HG03520 (cell line): ENCODE results near the gene FKBP14.
"Not testable (repeated sequence)": the region's sequence is repeated elsewhere in the genome, so short reads cannot be mapped to it uniquely, and the experiment has no call there.

Experiments used
- ATAC-seq: cut with Tn5 transposase; IDR thresholded peaks from one replicate; pipeline ENCODE4 v1.9.1; 2021; ENCODE audit warnings: mild to moderate bottlenecking, moderate library complexity; ENCODE audit not compliant: unreplicated experiment

FKBP14 gene

GRCh38 chr7:30026229-30027064 is at the start of gene FKBP14:
FKBP14 (minus strand) TSS chr7:30026702; CDS start chr7:30026508, 194 bp downstream.
- peak; percentile 70 for ATAC-seq

DNA sequence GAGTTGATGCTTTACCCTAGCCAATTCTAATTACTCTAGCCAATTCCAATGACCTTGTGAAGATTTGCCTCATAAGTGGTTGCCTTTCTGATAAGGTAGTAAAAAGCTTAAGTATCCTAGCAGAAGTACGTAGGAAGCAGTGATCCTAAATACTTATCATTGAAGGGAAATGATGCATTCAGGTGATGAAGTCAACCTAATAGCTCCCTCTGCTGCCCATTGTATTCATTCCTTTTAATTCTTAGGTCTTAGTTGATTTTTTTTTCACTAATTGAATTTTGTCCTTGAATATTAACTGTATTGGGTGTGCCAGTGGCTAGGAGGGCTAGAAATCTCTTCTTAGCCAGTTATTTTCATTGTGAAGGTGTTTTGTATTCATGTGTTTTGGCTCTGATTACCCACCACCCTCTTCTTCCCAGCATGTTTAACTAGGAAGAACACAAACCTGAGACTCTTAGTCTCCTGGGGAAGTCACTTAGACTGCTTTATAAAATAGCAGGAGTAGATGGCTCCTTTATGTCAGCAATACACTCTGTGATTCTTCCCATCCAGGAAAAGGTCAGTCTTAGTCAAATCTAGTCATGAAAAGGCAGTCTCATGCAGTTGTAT is 48.0 kb upstream of the FKBP14 start:
- ATAC-seq = no peak

DNA sequence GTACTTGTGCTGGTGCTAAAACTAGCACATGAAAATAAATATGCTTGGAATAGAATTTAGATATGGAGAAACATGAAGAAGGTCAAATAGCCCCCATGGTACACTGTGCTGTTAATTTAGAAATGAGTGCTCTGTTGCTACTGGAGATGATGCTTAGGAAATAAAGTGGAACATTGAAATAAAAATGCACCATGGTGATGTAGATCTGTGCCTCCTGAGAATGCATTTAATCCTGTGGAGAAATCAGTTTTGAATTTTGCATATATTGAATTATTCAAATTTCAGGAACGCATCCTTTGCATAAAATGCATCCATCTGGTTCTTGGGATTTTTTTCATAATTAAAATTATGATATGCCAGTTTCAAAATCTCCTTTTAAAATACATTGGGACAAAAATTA is 46.2 kb upstream of the FKBP14 start:
- ATAC-seq = no peak

DNA sequence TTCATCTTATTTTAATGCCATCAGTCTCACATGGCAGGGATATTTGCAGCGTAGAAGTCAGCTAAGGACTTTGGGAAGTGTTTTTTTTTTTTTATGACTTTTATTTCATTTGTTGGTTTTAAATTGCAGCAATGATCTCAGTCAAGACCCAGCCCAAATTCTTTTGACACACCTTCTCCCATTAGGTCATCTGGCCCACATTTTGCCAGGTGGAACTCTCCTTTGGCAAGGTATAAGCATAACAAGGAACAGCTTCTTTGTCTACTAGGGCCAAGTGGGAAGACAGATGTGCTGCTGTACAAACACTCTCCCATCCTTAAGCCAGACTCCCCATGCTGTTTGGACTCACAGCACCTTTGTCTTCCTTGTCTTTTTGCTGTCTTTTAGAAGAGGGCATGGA is 43.5 kb upstream of the FKBP14 start:
- no peak for ATAC-seq

DNA sequence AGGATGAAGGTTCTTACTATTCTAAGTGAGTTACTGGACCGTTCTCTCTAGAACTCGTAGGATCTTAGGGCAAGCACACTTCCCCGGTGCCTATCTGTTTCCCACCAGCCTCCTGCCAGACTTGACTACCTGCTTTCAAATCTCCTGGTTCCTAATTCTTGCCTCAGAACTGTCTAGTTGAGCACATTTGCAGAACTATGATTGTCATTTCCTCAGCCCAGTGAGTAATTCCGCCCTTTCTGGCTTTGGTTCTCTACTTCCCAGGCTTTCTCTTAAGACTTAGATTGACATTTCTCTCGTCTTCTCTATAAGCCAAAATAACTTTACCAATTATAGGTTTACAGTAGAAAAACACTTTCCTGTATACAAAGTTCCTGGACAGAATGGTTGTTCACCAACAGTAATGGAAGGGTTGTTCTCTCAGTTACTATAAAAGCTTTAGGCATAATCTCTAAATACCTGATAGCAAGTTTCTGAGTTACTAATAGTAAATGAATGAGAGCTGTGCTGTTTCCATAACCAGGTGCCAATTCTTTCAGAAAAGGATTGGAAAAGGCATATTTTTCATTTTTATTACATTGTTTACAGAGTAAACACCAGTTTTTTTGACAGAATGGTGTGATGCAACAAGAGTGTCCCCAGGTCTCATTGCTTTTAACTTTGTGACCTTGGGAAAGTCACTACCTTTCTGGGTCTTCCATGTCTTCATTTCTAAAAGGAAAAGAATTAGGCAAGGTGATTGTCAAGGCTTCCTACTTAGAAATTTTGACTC is 42.8 kb upstream of the FKBP14 start:
- no peak for ATAC-seq

- ATAC-seq = no peak
Measured at GRCh38 chr7:30068117-30068516, 41.6 kb upstream of the FKBP14 start.

DNA sequence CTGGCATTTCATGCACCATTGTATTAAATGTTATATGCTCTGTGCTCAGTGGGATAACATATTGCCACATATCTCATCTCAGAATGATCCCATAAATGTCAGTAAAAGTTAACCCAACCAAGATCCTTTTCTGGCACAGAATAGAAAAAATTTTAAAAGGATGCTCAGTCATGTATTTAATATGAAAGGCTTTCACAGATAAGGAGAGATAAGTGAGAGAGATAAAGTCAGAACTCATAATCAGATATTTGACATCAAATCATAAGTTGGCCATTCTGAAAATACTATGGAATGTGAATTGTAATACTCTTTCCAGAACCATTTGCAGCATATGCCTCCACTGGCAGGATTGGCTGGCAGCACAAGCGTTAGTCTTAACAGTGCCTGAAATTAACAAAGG is 40.2 kb upstream of the FKBP14 start:
- no peak for ATAC-seq

- no peak for ATAC-seq
Measured at GRCh38 chr7:30065746-30066145, 39.2 kb upstream of the FKBP14 start.

DNA sequence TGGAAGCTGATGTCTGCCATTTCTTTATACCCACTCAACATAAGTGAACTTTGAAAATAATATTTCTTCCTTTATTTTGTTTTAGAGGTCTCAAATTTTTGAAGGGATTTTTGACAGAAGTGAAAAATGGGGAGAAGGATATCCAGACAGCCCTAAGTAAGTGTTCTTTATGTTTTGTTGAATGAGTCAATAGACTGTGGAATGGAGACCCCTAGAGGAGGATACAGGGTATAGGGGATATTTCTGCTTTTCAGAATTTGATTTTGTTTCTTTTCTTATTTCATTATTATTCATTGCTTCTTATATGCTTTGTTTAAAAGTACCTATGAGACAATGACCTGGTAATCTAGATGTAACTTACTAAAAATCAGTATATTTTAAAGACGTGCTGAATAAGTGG is 36.1 kb upstream of the FKBP14 start:
- ATAC-seq = no peak

GRCh38 chr7:30061786-30062185 is 35.3 kb upstream of the FKBP14 start:
- ATAC-seq = not testable (repeated sequence)

DNA sequence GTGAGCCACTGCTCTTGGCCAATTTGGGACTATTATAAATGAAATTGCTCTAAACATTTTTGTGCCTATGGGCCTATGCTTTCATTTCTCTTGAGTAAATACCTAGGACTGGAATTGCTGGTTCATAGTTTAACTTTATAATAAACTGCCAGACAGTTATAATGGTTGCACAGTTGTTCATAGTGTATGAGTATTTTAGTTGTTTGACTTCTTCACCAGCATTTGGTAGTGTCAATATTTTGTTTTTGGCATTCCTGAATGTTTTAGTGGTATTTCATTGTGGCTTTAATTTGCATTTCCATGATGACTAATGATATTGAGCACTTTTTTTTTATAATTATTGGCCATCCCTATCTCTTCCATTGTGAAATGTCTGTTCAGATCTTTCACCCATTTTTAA is 31.2 kb upstream of the FKBP14 start:
- ATAC-seq = no peak

DNA sequence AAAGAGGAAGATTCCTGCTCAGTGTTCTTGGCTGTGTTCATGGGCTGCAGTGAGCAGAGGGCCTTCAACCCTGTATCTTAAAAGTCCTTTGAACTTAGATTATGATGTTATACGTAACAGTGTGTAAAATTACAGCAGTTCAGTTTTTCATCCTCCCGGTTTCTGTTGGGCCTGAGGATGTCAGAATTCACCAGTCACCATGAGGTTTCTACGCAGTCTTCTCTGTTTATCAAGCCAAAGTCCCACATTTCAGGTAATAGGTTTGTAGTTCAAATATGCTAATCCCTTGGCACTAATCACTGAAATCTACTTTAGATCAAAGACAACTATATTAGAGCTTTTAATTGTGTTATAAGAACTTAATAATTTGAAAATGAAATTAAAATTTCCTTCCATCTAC is 26.6 kb upstream of the FKBP14 start:
- ATAC-seq = no peak

DNA sequence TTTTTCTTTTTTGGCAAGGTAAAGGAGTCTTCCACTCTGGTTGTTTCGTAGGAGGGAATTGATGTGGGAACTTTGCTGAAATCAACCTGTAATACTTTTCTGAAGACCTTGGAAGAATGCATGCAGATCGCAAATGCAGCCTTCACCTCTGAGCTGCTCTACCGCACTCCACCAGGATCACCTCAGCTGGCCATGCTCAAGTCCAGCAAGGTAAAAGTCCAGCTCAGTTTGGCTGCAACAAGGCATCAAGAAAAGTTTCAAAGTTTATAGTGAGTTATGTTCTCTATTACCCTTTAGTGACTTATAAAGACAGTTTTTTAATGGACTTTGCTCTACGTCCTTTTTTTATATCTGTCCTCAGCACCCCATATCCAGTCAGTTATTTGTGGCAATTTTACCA is 22.7 kb upstream of the FKBP14 start:
- no peak for ATAC-seq

DNA sequence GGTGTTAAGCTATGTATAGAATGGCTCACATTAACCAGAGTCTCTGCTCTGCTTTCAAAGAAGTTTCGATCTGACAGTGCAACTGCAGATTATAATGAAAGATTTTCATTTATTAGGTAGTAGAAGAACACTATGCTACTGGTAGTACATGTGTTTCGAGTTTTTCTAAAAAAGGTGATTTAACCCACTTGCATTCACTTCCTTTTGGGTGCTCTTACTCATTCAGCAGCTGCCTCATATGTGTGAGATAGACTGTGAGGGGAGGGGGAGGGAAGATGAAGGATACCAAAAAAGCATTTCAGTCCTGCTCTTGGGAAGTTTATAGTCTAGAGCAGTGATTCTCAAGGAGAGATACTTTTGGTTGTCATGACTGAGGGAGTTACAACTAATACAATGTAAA is 22.1 kb upstream of the FKBP14 start:
- no peak for ATAC-seq

DNA sequence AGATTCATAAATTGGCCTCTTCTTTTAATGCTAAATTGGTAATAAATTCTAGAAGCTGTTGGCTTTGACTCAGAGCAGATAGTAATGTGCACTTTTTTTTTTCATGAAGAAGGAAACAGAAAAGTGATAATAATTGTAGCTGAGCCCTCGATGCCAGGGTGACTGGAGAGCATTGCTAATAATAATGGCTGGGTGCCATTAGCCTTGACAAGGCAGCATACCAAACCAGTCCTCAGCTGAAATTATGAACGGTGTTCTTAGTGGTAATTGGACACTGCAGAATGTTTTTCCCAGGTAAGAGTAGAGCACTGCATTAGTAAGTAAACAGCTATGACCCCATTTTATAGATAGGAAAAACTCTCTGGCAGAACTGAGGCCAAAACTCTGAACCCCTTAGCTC is 20.6 kb upstream of the FKBP14 start:
- no peak for ATAC-seq

- no peak for ATAC-seq
Measured at GRCh38 chr7:30046127-30046770, 19.7 kb upstream of the FKBP14 start.

DNA sequence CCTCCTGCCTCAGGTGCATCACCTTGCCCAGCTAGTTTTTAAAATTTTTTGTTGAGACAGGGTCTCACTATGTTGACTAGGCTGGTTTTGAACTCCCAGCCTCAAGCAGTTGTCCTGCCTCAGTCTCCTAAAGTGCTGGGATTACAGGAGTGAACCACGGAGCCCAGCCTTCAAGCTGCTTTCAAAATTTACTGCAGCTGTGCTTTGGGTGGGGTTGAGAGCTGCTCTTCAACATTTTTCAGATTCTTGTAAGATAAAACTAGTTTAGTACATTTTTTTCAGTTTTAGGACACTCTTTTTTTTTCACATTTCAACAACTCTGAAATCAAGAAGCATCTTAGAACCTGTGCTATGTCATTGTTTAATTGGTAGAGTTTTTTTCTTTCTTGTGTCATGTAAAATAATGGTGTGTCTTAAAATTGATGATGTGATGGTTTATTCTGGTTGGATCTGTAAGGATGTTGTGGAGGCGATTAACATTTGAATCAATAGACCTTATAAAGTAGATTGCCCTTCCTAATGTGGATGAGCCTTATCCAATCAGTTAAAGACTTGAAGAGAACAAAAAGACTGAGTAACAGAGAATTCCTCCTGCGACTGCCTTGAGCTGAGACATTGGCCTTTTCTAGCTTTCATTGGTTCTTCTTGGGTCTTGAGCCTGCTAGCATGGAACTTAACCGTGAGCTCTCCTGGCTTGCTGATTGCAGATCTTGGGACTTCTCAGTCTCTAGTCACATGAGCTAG is 15.2 kb upstream of the FKBP14 start:
- ATAC-seq = no peak

DNA sequence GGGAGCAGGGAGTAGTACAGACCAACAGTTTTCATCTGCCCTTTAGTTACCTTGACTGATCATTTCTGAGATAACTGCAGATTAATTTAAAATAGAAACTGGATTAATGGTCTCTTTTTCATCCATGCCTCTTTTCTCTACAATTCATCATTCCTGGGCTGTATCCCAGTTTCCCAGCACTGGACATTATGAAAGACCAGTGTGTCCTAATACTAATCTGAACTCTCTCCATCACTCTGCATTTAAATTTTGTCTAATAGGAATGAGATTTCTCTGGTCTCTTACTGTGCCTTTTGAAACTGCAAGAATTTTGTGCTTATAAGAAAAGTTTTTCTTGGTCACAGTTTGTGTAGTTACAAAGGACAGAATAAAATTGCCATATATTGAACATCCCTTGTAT is 14.4 kb upstream of the FKBP14 start:
- no peak for ATAC-seq

DNA sequence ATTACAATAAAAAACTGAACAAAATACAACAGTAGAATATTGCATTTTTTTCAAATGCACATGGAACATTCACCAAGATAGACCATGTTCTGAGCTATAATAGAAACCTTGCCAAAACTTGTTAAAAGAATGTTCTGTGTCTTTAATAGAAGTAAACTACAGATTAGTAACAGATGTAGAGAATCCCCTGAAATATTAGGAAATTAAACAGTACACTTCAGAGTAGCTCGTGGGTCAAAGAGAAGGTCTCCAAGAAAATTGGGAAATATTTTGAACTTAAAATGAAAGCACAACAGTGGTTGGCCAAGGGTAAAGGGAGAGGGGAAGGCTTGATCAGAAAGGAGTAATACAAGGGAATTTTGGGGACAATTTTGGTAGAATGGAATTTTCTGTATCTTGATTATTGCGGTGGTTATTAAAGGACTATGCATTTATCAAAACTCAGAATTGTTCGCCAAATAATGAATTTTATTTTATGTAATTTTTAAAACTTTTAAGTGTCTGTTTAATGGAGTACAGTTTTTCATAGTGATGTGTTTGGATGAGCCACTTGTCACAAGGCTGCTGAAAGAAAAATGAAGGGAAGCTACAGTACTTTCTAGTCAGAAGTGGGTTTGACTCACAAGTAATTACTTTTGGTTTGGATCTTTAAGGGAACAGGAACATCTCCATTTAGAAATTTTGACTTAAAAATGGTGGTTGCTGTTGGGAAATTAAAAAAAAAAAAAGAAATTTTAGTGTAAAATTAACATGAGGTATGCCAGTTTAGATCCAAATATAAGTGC is 11.9 kb upstream of the FKBP14 start:
- no peak for ATAC-seq

GRCh38 chr7:30036220-30036619 is 9.7 kb upstream of the FKBP14 start:
- ATAC-seq = no peak
